Memory B cell (primary cell): Measurements from ENCODE around the gene ADGB.
"Not testable (repeated sequence)": the region's sequence is repeated elsewhere in the genome, so short reads cannot be mapped to it uniquely, and the experiment has no call there.

Source experiments
- ATAC-seq: fragments of 150-1000 bp; cut with Tn5 transposase; 2 replicates; pipeline ENCODE4 v1.10.0; 2021; ENCODE audit warnings: low read depth, mild to moderate bottlenecking, moderate library complexity
- DNase-seq, 2 donors: peaks; one replicate each; pipeline ENCODE4 v3.0.0; 2022; ENCODE audit warnings: low spot score in 2 of 2
- H3K27ac Mint-ChIP-seq: one replicate; pipeline ENCODE4 v1.8.0; 2022; ENCODE audit warnings: mild to moderate bottlenecking, moderate library complexity, mixed read lengths
- H3K27me3 Mint-ChIP-seq: one replicate; pipeline ENCODE4 v1.8.0; 2022; ENCODE audit warnings: mixed read lengths
- H3K36me3 Mint-ChIP-seq: one replicate; pipeline ENCODE4 v1.8.0; 2022; ENCODE audit warnings: mild to moderate bottlenecking, mixed read lengths
- H3K4me1 Mint-ChIP-seq: one replicate; pipeline ENCODE4 v1.8.0; 2022; ENCODE audit warnings: mixed read lengths
- H3K4me3 Mint-ChIP-seq: one replicate; pipeline ENCODE4 v1.8.0; 2022; ENCODE audit warnings: mild to moderate bottlenecking, moderate library complexity, mixed read lengths
- H3K9me3 Mint-ChIP-seq: one replicate; pipeline ENCODE4 v1.8.0; 2022; ENCODE audit warnings: mixed read lengths

Gene ADGB

DNA sequence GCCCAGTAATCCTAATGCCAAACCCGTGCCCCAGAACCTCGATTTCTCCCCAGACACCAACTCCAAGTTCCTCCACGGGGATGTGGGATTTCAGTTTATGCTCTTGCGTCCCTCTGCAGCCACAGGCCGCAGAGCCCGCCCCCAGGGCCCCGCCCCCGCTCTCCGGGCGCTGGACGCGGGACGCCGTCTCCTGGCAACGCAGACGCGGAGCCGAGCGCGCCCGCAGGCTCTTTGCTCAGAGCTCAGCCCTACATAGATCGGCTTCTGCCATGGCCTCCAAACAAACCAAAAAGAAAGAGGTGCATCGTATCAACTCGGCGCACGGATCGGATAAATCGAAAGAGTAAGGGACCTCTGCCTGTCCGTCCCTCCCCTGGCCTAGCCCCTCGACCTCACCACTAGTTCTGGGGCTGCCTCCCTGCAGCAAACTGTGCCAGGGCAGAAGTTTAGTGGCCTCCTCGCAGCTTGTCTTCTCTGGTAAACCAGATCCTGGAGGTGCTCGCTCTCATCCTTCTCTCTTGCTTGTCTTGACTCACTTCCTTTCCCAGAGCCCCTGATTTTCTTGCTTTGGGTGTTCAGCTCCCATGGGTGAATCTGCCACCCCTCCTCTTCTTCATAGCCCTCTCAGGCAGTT lies at the start of gene ADGB:
TSS of gene ADGB (plus strand) at position 201 of the 634 bp plus-strand sequence. CDS start at position 270, 69 bp downstream.
- H3K4me3 Mint-ChIP-seq, result no peak within 1 kb of the TSS
- no peak for DNase-seq

DNA sequence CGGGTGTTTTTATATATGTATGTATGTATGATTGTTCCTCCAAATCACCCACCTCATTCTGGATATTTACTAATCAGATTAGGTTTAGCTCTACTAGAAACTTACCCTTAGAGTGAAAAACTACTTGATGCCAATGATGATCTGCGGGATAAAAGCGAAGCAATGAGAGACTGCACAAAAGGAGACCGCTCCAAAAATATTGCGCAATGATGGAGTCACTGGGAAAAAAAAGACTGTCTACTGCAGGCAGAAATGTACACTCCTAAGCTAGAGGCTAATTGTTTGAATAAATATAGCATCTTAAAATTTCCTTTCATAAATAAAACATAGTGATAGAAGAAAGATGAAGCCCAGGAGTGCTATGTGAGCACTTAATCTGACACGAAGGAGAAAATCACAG lies 47.9 kb upstream of the ADGB start:
- no peak overlapping the region for H3K4me3 Mint-ChIP-seq
- H3K27ac Mint-ChIP-seq, result no peak overlapping the region
- H3K27me3 Mint-ChIP-seq, result no peaks in the 10 kb centered on the region
- H3K36me3 Mint-ChIP-seq, result no peaks in the 10 kb centered on the region
- no peaks in the 10 kb centered on the region for H3K4me1 Mint-ChIP-seq
- peaks cover 1% of the 10 kb centered on the region for H3K9me3 Mint-ChIP-seq
- ATAC-seq (no peak), DNase-seq (no peak)

More for the DNA sequence above, at the start of gene ADGB:
- Mint-ChIP-seq H3K36me3 (no peaks in the 10 kb centered on the region), H3K9me3 (peaks cover 1% of the 10 kb centered on the region), H3K4me1 (peaks cover 3% of the 10 kb centered on the region), H3K27me3 (peaks cover 7% of the 10 kb centered on the region), H3K27ac (no peak within 1 kb of the TSS)
- no peak for ATAC-seq

DNA sequence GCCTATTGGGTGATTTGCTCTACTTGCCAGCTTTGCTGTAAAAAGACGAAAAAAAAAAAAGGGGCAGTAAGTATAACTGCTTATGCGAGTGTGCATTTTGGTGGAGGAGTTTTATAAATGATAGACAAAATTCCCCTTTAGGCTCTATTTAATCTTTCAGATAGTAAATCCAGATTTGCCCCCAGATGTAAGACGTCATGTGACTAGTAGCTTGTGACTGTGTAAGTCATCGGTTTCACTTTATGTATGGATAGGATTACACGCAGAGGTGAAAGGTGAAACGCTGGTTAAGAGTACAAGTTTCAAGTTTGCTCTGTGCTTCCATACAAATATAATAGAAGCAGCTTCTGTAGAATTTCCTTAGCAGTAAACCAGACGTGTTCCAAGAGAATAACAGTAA lies 47.2 kb upstream of the ADGB start:
- H3K36me3 Mint-ChIP-seq, result no peaks in the 10 kb centered on the region
- H3K4me1 Mint-ChIP-seq, result no peaks in the 10 kb centered on the region
- peaks cover 1% of the 10 kb centered on the region for H3K9me3 Mint-ChIP-seq
- no peak overlapping the region for H3K27ac Mint-ChIP-seq
- DNase-seq (no peak), ATAC-seq (no peak)
- H3K4me3 Mint-ChIP-seq, result no peak overlapping the region
- no peaks in the 10 kb centered on the region for H3K27me3 Mint-ChIP-seq

DNA sequence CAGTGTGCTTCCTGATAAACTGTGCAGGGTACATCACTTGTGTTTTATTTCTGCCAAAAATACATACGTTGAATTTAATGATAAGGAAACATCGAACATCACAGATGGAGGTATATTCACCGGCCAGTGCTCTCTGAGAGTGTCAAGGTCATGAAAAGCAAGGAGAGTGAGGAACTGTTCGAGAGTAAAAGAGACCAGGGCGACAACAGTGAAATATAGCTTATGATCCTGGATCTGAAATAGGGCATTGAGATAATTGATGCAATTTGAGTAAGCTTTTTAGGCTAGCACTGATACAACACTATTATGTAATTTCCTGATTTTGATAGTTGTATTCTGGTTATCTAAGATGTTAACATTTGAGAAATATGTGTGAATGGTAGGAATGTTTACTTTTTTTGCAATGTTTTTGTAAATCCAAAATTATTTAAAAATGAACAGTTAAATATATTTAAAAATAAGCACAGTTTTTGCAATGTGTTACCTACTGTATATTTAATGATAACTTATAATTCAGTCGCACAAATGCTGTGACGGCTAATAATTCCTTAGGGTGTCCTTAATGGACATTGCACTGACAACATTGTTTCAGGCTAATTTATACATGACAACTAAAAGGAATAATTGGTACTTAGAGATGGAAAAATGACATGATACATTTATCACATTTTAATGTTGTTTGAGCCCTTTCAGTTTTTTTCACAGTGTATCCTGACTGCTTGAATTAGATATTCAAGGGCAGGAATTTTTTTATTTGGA lies 45.2 kb upstream of the ADGB start:
- Mint-ChIP-seq H3K4me1 (no peaks in the 10 kb centered on the region), H3K27me3 (no peaks in the 10 kb centered on the region), H3K4me3 (no peak overlapping the region), H3K9me3 (peaks cover 1% of the 10 kb centered on the region), H3K36me3 (no peaks in the 10 kb centered on the region), H3K27ac (no peak overlapping the region)
- no peak for ATAC-seq
- DNase-seq, result no peak

DNA sequence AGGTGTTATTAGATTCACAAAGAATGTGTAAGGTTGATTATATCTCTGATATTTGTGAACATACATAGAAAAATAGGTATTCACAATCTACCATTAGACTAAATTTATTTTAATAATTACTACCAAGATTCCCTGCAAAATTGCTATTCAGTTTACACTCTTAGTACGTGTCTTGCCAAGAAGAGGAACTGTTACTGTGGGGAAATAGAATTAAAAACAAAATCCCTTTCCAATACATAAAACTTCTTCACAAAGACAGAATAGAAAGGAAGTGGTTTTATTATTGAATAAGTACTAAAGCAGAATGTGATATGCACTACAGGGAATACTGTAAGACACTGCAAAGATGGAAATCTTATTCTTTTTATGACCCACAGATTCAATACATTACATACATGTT lies 38.2 kb upstream of the ADGB start:
- H3K4me1 Mint-ChIP-seq, result no peaks in the 10 kb centered on the region
- no peaks in the 10 kb centered on the region for H3K36me3 Mint-ChIP-seq
- H3K4me3 Mint-ChIP-seq, result no peak overlapping the region
- H3K27ac Mint-ChIP-seq, result no peak overlapping the region
- ATAC-seq, result no peak
- H3K27me3 Mint-ChIP-seq, result no peaks in the 10 kb centered on the region
- DNase-seq, result no peak
- H3K9me3 Mint-ChIP-seq, result peaks cover 1% of the 10 kb centered on the region

DNA sequence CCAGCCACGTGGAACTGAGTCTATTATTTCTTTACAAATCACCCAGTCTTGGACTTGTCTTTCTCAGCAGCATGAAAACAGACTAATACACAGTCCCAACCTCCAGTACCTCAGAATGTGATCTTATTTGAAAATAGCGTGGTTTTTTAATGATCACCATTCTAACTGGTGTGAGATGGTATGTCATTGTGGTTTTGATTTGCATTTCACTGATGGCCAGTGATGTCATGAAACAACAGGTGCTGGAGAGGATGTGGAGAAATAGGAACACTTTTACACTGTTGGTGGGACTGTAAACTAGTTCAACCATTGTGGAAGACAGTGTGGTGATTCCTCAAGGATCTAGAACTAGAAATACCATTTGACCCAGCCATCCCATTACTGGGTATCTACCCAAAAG lies 32.1 kb upstream of the ADGB start:
- H3K27me3 Mint-ChIP-seq, H3K36me3 Mint-ChIP-seq, H3K4me1 Mint-ChIP-seq, H3K27ac Mint-ChIP-seq, H3K4me3 Mint-ChIP-seq, ATAC-seq, DNase-seq: not testable (repeated sequence)
- H3K9me3 Mint-ChIP-seq, result peaks cover 10% of the 10 kb centered on the region

DNA sequence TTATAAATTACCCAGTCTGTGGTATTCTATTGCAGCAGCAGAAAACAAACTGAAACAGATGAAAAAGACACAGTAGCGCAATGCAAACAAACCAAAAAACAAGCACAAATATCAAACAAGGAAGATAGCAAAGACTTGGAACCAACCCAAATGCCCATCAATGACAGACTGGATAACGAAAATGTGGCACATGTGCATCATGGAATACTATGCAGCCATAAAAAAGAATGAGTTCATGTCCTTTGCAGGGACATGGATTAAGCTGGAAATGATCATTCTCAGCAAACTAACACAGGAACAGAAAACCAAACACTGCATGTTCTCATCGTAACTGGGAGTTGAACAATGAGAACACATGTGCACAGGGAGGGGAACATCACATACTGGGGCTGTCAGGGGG lies 30.2 kb upstream of the ADGB start:
- not testable (repeated sequence) for H3K27me3 Mint-ChIP-seq, ATAC-seq, H3K27ac Mint-ChIP-seq, H3K36me3 Mint-ChIP-seq, H3K4me1 Mint-ChIP-seq, DNase-seq, H3K4me3 Mint-ChIP-seq
- peaks cover 12% of the 10 kb centered on the region for H3K9me3 Mint-ChIP-seq

DNA sequence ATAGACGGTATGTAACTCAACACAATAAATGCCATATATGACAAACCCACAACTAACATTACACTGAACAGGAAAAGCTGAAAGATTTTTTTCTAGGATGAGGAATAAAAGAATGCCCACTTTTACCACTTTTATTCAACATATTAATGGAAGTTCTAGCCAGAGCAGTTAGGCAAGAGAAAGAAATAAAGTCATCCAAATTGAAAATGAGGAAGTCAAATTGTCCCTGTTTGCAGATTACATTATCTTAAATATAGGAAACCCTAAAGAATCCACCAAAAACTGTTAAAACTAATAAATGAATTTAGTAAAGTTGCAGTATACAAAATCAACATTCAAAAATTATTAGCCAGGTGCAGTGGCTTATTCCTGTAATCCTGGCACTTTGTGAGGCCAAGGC lies 24.6 kb upstream of the ADGB start:
- no peak overlapping the region for H3K4me3 Mint-ChIP-seq
- no peaks in the 10 kb centered on the region for H3K27me3 Mint-ChIP-seq
- no peak for ATAC-seq

DNA sequence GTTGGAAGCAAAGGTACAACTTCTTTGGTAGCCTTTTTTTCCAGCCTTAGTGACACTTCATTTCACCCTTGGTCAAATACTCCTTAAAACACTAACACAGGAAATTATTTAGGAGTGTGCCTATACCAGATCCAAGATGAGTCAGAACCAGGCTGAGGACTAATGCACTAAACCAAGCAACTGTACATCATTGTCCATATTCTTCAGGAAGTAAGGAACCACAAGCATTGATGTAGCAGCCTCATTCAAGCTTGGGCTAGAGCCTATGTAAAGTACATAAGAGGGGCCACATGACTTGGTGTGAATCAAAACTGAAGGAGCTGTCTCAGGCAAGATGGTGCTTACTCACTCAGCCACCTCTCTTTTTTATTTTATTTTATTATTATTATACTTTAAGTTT lies 20.7 kb upstream of the ADGB start:
- DNase-seq (no peak), ATAC-seq (no peak)
- Mint-ChIP-seq H3K27ac (no peak overlapping the region), H3K36me3 (no peaks in the 10 kb centered on the region), H3K9me3 (peaks cover 2% of the 10 kb centered on the region), H3K4me1 (no peaks in the 10 kb centered on the region), H3K27me3 (no peaks in the 10 kb centered on the region), H3K4me3 (no peak overlapping the region)

More for the DNA sequence above, 24.6 kb upstream of the ADGB start:
- no peaks in the 10 kb centered on the region for H3K4me1 Mint-ChIP-seq
- H3K9me3 Mint-ChIP-seq, result peaks cover 10% of the 10 kb centered on the region
- H3K36me3 Mint-ChIP-seq, result no peaks in the 10 kb centered on the region
- DNase-seq, result no peak
- no peak overlapping the region for H3K27ac Mint-ChIP-seq

DNA sequence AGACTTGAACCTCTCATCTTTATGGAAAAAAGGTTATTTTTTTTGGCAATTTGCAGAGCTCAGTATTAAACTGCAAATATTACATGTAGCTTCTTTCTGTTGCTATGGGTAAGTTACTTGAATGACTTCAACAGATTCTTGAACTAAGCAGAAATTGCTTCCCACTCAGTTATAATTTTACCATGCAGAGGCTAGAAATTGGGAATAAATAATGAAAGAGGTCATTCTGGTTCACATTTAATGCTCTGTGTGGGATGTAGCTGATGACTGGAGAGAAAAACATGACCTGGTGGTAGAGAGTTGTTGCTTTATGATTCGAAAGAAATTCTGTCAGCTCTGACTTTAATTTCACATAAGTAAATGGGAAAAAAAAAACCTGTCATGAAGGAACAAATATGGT lies 16.8 kb upstream of the ADGB start:
- Mint-ChIP-seq H3K36me3 (no peaks in the 10 kb centered on the region), H3K9me3 (no peaks in the 10 kb centered on the region), H3K4me3 (no peak overlapping the region), H3K27me3 (no peaks in the 10 kb centered on the region), H3K27ac (no peak overlapping the region), H3K4me1 (no peaks in the 10 kb centered on the region)
- ATAC-seq (no peak), DNase-seq (no peak)

DNA sequence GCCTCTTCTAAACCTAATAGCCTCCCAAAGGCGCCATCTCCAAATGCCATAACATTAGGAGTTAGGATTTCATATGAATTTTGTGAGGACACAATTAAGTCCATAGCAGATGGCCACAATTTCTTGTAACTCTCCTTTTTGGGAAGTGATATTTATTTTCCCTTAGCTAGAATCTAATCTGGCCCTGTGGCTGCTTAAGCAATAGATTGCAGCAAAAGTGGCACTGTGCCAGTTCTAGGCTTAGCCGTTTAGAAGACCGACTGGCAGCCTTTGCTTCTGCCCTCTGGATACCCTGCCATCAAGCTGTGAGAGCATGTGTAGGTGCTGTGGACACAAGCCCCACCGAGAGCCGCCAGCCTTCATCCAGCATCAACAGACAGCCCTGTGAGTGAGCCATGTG lies 15.9 kb upstream of the ADGB start:
- no peaks in the 10 kb centered on the region for H3K36me3 Mint-ChIP-seq
- H3K27ac Mint-ChIP-seq, result no peak overlapping the region
- DNase-seq, result no peak

DNA sequence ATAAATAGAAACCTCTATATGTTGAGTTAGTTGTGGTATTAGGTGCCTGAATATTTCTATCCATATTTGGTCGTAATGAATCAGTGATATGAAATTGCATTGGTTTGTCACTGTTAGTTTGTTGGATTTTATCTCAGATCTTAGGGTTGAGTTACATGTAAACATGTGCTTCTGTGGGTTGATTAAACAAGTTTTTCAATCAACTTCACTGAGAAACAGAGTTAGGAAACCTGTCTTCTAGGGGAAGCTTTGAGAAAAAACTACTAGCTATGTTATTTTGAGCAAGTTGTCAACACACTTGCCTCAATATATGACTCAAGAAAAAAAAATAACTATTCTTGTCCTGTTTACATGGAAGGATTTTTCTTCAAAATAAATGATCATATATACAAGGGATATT lies 14.8 kb upstream of the ADGB start:
- no peak for ATAC-seq
- Mint-ChIP-seq H3K4me1 (no peaks in the 10 kb centered on the region), H3K4me3 (no peak overlapping the region), H3K27me3 (no peaks in the 10 kb centered on the region), H3K27ac (no peak overlapping the region), H3K36me3 (no peaks in the 10 kb centered on the region), H3K9me3 (no peaks in the 10 kb centered on the region)
- DNase-seq, result no peak

More for the DNA sequence above, 15.9 kb upstream of the ADGB start:
- no peak for ATAC-seq
- H3K4me1 Mint-ChIP-seq, result no peaks in the 10 kb centered on the region
- no peaks in the 10 kb centered on the region for H3K9me3 Mint-ChIP-seq
- no peaks in the 10 kb centered on the region for H3K27me3 Mint-ChIP-seq
- no peak overlapping the region for H3K4me3 Mint-ChIP-seq

DNA sequence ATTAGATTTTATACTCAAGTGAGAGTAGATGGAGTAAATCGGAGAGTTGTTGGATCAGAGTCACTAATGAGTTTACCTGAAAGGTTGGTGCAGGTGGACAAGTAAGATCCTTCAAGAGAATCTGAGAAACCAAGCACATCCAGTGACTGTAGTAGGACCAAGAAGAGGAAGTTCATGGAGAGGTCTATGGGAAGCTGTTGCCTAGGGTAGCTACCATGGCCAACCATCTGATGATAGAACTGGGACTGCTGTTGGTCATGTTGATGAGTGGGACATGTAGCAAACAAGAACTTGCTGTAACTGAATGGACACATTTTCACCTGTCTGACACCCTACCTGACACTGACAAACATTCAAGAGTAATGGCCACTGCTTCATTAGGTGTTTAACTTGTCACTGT lies 11.3 kb upstream of the ADGB start:
- H3K27me3 Mint-ChIP-seq, result no peaks in the 10 kb centered on the region
- H3K36me3 Mint-ChIP-seq, result no peaks in the 10 kb centered on the region
- H3K4me1 Mint-ChIP-seq, result no peaks in the 10 kb centered on the region
- DNase-seq, result no peak
- no peak for ATAC-seq
- no peaks in the 10 kb centered on the region for H3K9me3 Mint-ChIP-seq
- no peak overlapping the region for H3K27ac Mint-ChIP-seq
- no peak overlapping the region for H3K4me3 Mint-ChIP-seq

DNA sequence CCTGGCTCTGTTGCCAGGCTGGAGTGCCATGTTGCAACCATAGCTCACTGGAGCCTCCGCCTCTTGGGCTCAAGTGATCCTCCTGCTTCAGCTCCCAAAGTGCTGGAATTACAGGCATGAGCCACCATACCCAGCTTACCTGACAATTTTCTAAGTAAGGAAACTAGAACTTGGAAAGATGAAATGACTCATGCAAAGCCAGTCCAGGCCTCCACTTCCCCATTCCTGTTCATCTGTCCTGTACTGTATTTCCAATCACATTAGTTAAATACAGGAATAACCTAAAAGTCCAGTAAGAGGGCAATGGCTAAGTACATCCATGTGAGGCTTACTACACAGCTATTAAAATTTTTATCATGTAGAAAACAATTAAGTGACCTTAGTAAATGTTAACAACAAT lies 8.3 kb upstream of the ADGB start:
- H3K27ac Mint-ChIP-seq, result no peak overlapping the region
- no peaks in the 10 kb centered on the region for H3K36me3 Mint-ChIP-seq
- no peak for DNase-seq
- no peak for ATAC-seq
- no peaks in the 10 kb centered on the region for H3K4me1 Mint-ChIP-seq
- no peaks in the 10 kb centered on the region for H3K27me3 Mint-ChIP-seq
- H3K4me3 Mint-ChIP-seq, result no peak overlapping the region
- H3K9me3 Mint-ChIP-seq, result peaks cover 1% of the 10 kb centered on the region

DNA sequence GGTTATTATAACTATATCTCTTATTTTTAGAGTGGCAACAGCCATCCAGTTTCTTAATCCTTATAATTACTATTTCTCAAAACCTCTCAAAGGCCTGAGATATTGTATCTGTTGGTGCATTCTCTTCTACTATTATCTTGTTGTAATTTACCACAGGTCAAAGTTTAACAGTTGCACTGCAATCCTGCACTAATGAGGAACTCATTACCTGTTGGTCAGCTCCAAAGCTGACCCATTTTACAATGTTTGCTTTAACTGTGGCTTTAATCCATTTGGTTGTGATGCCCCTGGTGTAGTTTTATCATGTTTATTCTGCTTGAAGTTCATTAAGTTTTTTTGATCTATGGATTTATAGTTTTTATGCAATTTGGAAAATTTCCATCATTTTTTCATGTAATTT lies 6.3 kb upstream of the ADGB start:
- no peak for ATAC-seq
- DNase-seq, result no peak
- no peaks in the 10 kb centered on the region for H3K4me1 Mint-ChIP-seq
- H3K9me3 Mint-ChIP-seq, result peaks cover 1% of the 10 kb centered on the region
- H3K36me3 Mint-ChIP-seq, result no peaks in the 10 kb centered on the region
- no peak overlapping the region for H3K4me3 Mint-ChIP-seq
- no peak overlapping the region for H3K27ac Mint-ChIP-seq
- H3K27me3 Mint-ChIP-seq, result no peaks in the 10 kb centered on the region
